NT2/D1 (cell line): ENCODE measurements around the gene RUNX2.

Source experiments
- YY1 ChIP-seq: IDR thresholded peaks from 2 replicates; pipeline ENCODE4 v1.6.1; 2011; ENCODE audit not compliant: insufficient read length, insufficient read depth
- ZNF274 ChIP-seq: IDR thresholded peaks from 2 replicates; pipeline ENCODE4 v1.6.1; 2011; ENCODE audit warnings: mild to moderate bottlenecking, low read depth, low read length

DNA sequence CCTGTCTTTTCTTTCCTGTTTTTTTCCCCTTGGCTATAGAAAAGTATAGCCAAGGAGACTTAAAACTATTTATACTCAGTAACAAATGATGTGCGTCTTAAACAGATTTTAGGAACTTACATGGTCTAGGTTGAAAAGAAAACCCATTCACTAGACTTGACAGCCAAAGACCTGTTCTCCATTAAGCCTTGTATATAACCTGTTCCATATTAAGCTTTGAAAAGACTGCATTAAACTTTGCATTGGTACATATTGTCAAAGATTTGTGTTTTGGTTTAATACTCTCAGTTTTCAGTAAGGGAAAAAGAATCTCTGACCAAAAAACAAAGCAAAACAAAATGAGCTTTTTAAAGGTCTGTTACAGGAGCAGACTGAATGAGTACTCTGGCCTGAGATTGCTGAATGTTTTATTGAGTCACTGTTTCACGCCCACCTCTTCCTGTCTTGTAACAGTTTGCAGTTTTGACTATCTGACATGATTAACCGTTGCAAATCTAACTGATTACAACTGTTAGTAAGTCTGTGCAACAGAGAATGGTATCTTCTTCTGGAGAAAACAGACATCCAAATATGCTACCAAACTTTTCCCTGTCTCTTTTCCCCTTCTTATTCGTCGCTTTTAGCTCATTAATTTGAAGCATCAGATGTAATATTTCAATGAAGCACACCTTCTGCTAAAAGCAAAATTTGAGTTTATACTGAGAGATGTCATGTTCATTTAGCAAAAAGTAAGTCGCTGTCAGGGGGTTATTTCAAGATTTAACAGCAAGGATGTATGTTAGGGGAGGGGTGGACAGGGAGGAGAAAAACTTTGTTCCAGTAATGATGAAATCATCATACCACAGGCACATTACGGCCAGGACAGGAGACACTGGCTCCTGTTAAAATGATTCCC is 108.7 kb downstream of the RUNX2 start:
- TF ChIP-seq ZNF274, result no peak
- TF ChIP-seq YY1, result no peak
